Vagina (tissue), 2 donors: ENCODE measurements around the gene PCSK6. TPM values are rescaled to one million over a fixed set of nuclear protein-coding genes. Genes with fewer than 3 reads are reported as not detected.

Source experiments
- DNase-seq, 2 donors: peaks; one replicate each; pipeline ENCODE4 v3.0.0-alpha.2; 2017; ENCODE audit errors: extremely low spot score in 2 of 2
- H3K27ac ChIP-seq: fragments of 200-600 bp; sonication (generic); one replicate; pipeline ENCODE4 v1.5.1; 2019
- H3K27me3 ChIP-seq: fragments of 200-600 bp; sonication (generic); one replicate; pipeline ENCODE4 v1.5.1; 2019
- H3K36me3 ChIP-seq, 2 donors: fragments of 200-600 bp; sonication (generic); one replicate each; pipeline ENCODE4 v1.5.1; 2017 to 2019
- H3K4me1 ChIP-seq: fragments of 200-600 bp; sonication (generic); one replicate; pipeline ENCODE4 v1.5.1; 2019
- H3K4me3 ChIP-seq, 2 donors: fragments of 200-600 bp; sonication (generic); 1 replicate in 1 of 2; 2 replicates in 1 of 2; pipeline ENCODE4 v1.5.1; 2016 to 2019
- H3K9me3 ChIP-seq: fragments of 200-600 bp; sonication (generic); one replicate; pipeline ENCODE4 v1.5.1; 2019
- CTCF ChIP-seq, 3 experiments: fragments of 450-650 bp in 2 of 3; fragments of 200-600 bp in 1 of 3; sonication (generic) in 1 of 3; IDR thresholded peaks; one replicate each; pipeline ENCODE4 v1.5.1; 2017 to 2019; ENCODE audit warnings: antibody characterized with exemption in 3 of 3, mild to moderate bottlenecking in 2 of 3, moderate library complexity in 2 of 3
- POLR2A ChIP-seq, 2 donors: fragments of 450-650 bp; IDR thresholded peaks; one replicate each; pipeline ENCODE4 v1.6.1; 2017; ENCODE audit warnings: antibody characterized with exemption in 2 of 2, mild to moderate bottlenecking in 2 of 2, moderate library complexity in 2 of 2
- POLR2AphosphoS5 ChIP-seq, 2 donors: sonication (generic); formaldehyde crosslinking; IDR thresholded peaks; one replicate each; pipeline ENCODE4 v1.9.0; 2017; ENCODE audit warnings: antibody characterized with exemption in 2 of 2, mild to moderate bottlenecking in 2 of 2, low read depth in 1 of 2; ENCODE audit not compliant: insufficient read depth in 1 of 2
- intact Hi-C: fragments of 100-400 bp; cut with DNase I; formaldehyde crosslinking; loops from one replicate; pipeline ENCODE4 v1.15.1; 2023
- total RNA-seq: library from RNA; depleted of rRNA; stranded (reverse); fragments of >200 nt; gene quantifications from one replicate; pipeline ENCODE4 v1.2.3, GENCODE V29; 2016

Gene PCSK6
- total RNA-seq, 1 donor from 2014 or later, result 7.4 TPM

GRCh38 chr15:101536875-101537405, 47.4 kb upstream of the PCSK6 start:
- H3K27me3 ChIP-seq, result no peaks in the 10 kb centered on the region
- no peak overlapping the region for H3K27ac ChIP-seq
- intact Hi-C loops, result no loop called here
- no peaks in the 10 kb centered on the region for H3K4me1 ChIP-seq
- TF ChIP-seq CTCF (IDR thresholded peaks at IDR 0.05) (no peak), POLR2A (IDR thresholded peaks at IDR 0.05) (no peak), POLR2AphosphoS5 (IDR thresholded peaks at IDR 0.05; ENCODE audit: insufficient read depth in 1 of 2, low read depth in 1 of 2) (no peak)
- no peak overlapping the region for H3K4me3 ChIP-seq
- DNase-seq, result peak; percentile 49 to 81
- no peaks in the 10 kb centered on the region for H3K9me3 ChIP-seq
- H3K36me3 ChIP-seq, result no peaks in the 10 kb centered on the region

GRCh38 chr15:101536166-101536874, 46.8 kb upstream of the PCSK6 start:
- no peaks in the 10 kb centered on the region for H3K4me1 ChIP-seq
- TF ChIP-seq POLR2A (IDR thresholded peaks at IDR 0.05) (no peak), POLR2AphosphoS5 (IDR thresholded peaks at IDR 0.05; ENCODE audit: insufficient read depth in 1 of 2, low read depth in 1 of 2) (no peak), CTCF (IDR thresholded peaks at IDR 0.05) (no peak)
- H3K27me3 ChIP-seq, result no peaks in the 10 kb centered on the region
- no peak overlapping the region for H3K4me3 ChIP-seq
- no peak overlapping the region for H3K27ac ChIP-seq
- H3K9me3 ChIP-seq, result no peaks in the 10 kb centered on the region
- intact Hi-C loops, result no loop called here
- DNase-seq, result peak; percentile 64 to 67
- H3K36me3 ChIP-seq, result no peaks in the 10 kb centered on the region

GRCh38 chr15:101535170-101535902, 45.8 kb upstream of the PCSK6 start:
- H3K27me3 ChIP-seq, result no peaks in the 10 kb centered on the region
- peak; percentile 69 to 70 for DNase-seq
- no peaks in the 10 kb centered on the region for H3K9me3 ChIP-seq
- no peak overlapping the region for H3K4me3 ChIP-seq
- TF ChIP-seq CTCF (IDR thresholded peaks at IDR 0.05) (no peak), POLR2AphosphoS5 (IDR thresholded peaks at IDR 0.05; ENCODE audit: insufficient read depth in 1 of 2, low read depth in 1 of 2) (no peak), POLR2A (IDR thresholded peaks at IDR 0.05) (no peak)
- intact Hi-C loops, result no loop called here
- no peak overlapping the region for H3K27ac ChIP-seq
- no peaks in the 10 kb centered on the region for H3K4me1 ChIP-seq
- no peaks in the 10 kb centered on the region for H3K36me3 ChIP-seq

- Histone ChIP-seq H3K27ac (no peak overlapping the region), H3K27me3 (no peaks in the 10 kb centered on the region), H3K36me3 (no peaks in the 10 kb centered on the region), H3K9me3 (no peaks in the 10 kb centered on the region), H3K4me3 (no peak overlapping the region), H3K4me1 (no peaks in the 10 kb centered on the region)
- peak; percentile 56 to 84 for DNase-seq
- intact Hi-C loops, result no loop called here
- TF ChIP-seq CTCF (IDR thresholded peaks at IDR 0.05) (no peak), POLR2AphosphoS5 (IDR thresholded peaks at IDR 0.05; ENCODE audit: insufficient read depth in 1 of 2, low read depth in 1 of 2) (no peak), POLR2A (IDR thresholded peaks at IDR 0.05) (no peak)
Measured at GRCh38 chr15:101534376-101534970, 45.0 kb upstream of the PCSK6 start.
